Cardiac septum (tissue), 1 donor: Measurements from ENCODE around the gene STIM2. TPM values are rescaled to one million over a fixed set of nuclear protein-coding genes. Genes with fewer than 3 reads are reported as not detected.
"Not testable (repeated sequence)": the region's sequence is repeated elsewhere in the genome, so short reads cannot be mapped to it uniquely, and the experiment has no call there.

Experiments
- DNase-seq: peaks from one replicate; pipeline ENCODE4 v3.0.0-alpha.2; 2020; ENCODE audit warnings: low spot score
- intact Hi-C: fragments of 100-400 bp; cut with DNase I; formaldehyde crosslinking; loops from one replicate; pipeline ENCODE4 v1.14.0; 2022
- total RNA-seq: library from RNA; stranded (reverse); fragmentation: NEBNext Ultra II Directional; extraction: Animal tissue kit (Norgen Biotek cat#: 25700); gene quantifications from one replicate; pipeline ENCODE4 v1.2.1, GENCODE V29; 2021
- donor health status: DM: no; HTN: no; CAD: no.

STIM2 gene
- total RNA-seq, 1 donor from 2014 or later, result 10.1 TPM

DNA sequence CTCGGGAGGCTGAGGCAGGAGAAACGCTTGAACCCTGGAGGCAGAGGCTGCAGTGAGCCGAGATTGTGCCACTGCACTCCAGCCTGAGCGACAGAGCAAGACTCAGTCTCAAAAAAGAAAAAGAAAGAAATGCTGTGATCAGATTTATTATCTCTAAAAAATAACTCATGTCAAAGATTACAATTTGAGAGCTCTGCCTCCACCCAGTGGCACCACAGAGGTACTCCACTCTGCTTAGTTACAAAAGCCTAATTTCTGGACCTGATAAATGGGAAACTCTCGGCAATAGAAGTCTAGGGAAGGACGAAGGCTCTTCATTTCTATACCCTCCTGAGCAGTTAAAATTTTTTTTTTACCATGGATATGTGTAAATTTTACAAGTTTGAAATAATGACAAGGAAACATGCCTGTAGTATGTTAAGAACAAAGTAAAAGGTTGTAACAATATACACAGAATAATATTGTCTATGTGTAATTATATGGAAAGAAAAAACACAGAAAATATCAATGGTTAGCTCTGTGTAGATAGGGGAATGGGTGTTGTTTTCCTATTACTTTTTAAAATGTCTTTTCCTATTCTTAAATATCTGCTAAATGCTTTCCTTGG lies 149.8 kb downstream of the STIM2 start:
- intact Hi-C loops, result no loop called here
- no peak for DNase-seq

GRCh38 chr4:27011401-27011800 lies 150.8 kb downstream of the STIM2 start:
- intact Hi-C loops, result no loop called here
- no peak for DNase-seq

DNA sequence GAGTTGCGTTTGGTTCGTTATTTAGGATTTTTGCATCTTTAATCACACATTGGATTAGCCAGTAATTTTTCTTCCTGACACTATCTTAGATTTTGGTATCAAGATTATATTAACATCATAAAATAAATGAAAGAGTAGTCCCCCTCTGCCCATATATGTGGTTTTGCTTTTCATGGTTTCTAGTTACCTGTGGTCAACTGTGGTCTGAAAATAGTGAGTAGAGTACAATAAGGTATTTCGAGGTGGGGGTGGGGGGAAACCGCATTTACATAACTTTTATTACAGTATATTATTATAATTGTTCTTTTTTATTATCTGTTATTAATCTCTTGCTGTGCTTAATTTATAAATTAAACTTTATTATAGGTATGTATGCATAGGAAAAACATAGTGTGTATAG lies 152.4 kb downstream of the STIM2 start:
- intact Hi-C loops, result no loop called here
- no peak for DNase-seq

- intact Hi-C loops, result no loop called here
- no peak for DNase-seq
Measured at GRCh38 chr4:27016551-27016950, 155.9 kb downstream of the STIM2 start.

GRCh38 chr4:27017623-27018022 lies 157.0 kb downstream of the STIM2 start:
- intact Hi-C loops, result no loop called here
- DNase-seq, result no peak

DNA sequence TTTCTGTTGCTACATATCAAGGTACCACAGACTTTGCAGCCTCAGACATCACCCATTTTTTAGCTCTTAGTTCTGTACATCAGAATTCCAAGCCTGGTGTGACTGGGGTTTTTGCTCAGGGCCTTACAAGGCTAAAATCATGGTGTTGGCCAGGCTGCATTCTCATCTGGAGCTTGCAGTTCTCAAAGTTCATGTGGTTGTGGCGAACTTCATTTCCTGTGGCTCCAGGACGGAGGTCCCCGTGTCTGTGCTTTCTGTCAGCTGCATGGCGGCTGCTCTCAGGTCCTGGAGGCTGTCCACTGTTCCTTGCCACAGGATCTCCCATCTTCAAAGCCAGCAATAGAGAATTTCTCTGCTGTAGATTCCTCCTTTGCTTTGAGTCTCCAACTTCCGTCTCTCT lies 157.4 kb downstream of the STIM2 start:
- intact Hi-C loops, result no loop called here
- no peak for DNase-seq

DNA sequence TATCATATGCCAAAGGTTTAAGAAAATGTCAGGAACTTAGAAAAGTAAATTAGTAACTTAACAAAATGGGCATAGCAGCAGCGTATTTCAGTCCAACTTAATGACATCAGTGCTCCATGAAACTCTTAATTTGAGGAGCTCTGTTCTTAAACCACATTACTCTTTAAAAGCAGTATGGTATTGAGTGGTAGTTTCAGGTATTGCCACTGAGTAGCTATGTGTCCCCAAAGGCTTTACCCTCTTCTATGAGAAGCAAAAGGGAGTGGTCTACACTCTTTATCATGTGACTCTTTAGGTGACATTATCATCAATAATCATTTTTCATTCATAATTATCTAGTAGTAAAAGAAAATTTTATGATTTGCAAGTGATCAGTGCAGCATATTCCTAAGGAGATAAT lies 158.3 kb downstream of the STIM2 start:
- DNase-seq, result no peak
- intact Hi-C loops, result no loop called here

DNA sequence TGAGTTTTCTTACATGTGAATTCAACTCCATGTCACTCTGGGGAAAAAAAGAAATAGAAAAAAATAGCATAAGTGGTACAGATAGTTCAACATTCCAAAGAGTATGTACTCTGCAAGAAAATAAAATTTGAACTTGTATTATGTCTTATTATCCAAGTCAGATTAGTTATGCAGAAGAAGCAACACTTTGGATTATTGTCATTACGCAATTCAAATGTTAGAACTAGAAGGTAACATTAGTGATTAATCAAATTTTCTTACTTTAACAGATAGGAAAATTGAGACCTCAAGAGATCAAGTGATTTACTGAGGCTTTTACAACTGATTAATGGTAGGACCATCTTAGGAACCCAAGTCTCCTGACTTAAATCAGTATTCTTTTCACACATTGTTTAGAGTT lies 159.1 kb downstream of the STIM2 start:
- no peak for DNase-seq
- intact Hi-C loops, result no loop called here

- intact Hi-C loops, result no loop called here
- no peak for DNase-seq
Measured at GRCh38 chr4:27020203-27020602, 159.6 kb downstream of the STIM2 start.

GRCh38 chr4:27020603-27021002 lies 160.0 kb downstream of the STIM2 start:
- intact Hi-C loops, result no loop called here
- no peak for DNase-seq

DNA sequence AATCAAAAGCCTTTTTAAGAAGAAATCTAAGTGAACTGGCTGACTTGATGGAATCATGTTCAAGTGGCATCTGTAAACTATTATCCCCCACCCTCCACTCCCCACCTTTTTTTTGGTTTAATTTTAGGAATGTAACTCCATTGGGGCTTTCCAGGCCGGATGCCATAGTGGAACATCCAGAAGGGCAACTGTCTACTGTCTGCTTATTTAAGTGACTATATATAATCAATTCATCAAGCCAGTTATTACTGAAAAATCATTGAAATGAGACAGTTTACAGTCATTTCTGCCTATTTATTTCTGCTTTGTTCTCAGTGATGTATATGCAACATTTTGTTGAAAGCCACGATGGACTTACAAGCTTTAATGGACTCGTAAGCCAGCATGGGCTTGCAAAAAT lies 162.3 kb downstream of the STIM2 start:
- no peak for DNase-seq
- intact Hi-C loops, result no loop called here

DNA sequence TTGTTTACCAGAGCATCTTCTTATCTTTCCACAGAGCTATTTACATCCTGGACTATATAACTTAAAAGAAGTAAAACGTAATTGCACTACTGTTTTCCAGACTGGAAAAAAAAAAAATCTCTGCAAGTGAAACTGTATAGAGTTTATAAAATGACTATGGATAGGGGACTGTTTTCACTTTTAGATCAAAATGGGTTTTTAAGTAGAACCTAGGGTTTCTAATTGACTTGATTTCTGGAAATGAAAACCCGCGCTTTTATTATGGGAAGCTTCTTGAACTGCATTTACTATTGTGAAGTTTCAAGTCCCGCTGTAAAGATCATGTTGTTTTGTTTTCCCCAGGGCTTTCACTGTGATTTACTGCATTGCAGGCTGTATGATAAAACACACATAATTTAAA lies 162.7 kb downstream of the STIM2 start:
- DNase-seq, result no peak
- intact Hi-C loops, result no loop called here

DNA sequence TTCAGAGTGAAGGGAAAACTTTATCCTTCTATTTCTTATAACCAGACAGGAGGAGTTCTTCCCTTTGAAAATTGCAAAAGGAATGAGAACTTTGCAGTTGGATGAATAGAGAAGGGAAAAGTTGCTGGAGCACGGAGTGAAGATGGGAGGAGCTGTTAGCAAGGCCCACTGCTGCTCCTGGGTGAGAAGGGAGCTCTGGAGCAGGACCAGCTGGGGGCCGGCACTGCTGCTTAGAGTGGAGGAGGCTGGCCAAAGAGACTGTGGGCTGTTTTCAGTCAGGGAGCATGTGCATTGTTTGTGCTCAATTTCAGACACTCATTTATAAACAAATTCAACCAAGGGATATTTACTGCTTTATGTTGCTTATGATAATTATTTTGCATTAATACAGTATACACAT lies 164.2 kb downstream of the STIM2 start:
- DNase-seq, result no peak
- intact Hi-C loops, result no loop called here

DNA sequence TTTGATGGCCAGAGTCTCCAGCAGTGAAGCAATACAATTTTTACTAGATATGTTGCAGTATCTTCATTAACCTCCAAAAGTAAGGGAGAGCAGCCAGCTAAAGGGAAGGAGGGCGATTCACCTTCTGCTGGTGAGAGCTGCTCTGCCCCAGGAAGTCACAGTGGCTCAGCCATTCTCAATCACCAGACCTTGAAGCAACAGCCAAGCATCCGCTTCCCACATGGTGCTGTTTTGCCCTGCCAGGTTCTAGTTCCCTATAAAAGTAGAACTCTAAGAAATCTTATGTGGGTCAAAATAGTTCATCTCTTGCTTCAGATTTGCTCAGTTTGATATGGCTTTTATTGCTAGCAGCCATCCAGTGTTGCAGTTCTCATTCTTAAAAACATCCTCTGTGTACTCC lies 166.8 kb downstream of the STIM2 start:
- intact Hi-C loops, result no loop called here
- DNase-seq, result no peak

- intact Hi-C loops, DNase-seq: not testable (repeated sequence)
Measured at GRCh38 chr4:27035127-27035526, 174.5 kb downstream of the STIM2 start.

DNA sequence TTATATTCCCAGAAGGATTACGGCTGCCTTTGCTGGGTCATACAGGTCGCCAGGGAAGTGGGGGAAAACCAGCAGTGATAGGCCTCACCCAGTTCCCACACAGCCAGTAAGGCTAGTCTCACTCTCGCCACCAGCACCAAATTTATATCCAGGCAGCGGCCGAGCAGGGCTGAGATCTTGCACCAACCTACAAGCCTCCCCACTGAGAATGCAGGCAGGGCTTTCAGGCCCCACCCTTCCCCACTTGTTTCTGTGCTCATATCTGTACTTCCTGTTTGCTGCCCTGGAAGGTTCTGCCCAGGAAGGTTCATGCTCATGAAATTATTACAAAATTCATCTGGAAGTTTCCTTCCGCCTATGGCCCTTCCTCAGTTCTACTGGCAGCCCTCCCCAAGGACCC lies 179.7 kb downstream of the STIM2 start:
- intact Hi-C loops, result no loop called here
- no peak for DNase-seq

DNA sequence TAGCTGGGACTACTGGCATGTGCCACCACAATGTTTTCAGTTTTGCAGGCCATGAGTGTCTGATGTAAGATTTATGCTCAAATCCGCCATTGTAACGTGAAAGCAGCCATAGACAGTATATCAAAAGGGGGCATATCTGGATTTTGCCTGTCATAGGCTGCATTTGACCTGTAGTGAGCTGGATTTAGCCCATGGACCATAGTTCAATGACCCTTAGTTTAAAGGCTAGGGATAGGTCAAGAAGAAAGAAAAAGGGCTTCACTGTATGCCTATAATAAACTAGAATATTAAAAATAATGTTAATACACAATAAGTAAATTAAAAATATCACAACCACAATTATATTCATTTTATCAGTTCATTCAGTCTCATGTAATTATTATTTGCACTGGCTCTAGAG lies 181.8 kb downstream of the STIM2 start:
- intact Hi-C loops, result no loop called here
- no peak for DNase-seq

DNA sequence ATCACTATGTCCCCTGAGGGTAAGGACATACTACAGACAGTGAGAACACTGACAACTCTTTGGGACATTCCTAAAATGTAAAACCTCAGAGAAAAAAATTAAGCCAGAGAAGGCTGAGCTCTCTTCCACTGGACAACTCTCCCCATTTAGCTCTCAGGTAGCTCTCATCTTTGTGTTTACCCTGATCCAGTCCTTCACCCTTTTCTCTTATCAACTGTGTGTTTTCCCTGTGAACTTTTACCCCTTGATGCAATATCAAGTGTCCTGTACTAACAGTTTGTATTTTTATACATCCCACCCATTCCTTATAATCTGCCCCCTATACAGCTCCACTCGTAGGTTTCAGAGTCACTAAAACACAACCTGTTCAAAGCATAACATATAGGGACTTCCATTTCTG lies 182.6 kb downstream of the STIM2 start:
- intact Hi-C loops, result no loop called here
- no peak for DNase-seq

DNA sequence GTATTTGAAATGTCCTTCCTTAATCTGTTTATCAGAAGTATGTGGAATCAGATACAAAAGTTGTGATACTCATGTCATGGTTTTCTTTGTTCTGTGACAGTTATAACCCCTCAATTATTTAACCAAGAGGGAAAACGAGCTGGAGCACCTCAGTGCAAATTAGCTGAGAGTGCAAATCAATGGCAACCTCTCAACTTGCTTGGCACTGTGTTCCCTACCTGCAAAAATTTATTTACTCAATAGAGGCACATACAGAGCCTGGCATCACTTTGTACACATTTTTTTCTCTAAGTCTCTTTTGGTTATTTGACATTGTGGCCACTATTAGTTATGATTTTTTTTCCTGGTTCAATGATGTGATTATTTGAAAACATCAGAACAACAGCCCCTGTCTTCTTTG lies 186.2 kb downstream of the STIM2 start:
- DNase-seq, result no peak
- intact Hi-C loops, result no loop called here

DNA sequence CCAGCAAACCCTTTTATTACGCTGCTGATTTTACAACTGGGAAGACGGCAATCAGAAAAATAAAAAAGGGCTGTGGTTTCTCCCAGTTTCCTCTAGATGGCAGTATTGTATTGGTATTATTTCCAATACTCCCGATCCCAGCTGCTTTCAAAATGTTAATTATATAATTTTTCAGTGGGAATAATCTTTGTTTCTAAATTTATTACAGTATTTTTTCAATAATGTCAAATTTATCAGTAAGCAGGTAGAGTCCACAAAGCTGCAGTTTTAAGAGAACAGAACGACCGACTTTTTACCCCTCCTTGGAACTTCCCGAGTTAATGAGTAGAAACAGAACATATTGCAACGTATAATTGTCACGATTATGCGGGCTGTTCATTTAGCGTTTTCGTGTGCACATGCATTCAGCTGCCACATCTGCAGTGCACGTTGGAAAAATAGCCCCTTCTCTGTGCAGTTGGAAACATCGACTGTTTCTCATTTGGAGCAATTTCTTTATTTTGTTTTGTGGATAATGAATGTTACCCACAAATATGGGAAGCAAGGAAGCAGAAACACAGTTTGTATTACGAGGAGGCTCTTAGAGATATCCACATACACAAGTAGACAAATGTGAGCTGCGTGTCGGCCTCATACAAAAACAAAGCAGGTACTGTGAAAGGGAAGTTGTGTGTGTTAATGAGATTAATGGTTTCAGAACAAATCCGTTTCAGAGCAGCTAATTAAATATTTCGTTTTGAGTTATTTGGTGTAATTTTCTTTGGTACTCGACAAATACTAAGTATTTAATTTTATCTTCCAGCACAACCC lies 188.0 kb downstream of the STIM2 start:
- intact Hi-C loops, result no loop called here
- DNase-seq, result no peak

DNA sequence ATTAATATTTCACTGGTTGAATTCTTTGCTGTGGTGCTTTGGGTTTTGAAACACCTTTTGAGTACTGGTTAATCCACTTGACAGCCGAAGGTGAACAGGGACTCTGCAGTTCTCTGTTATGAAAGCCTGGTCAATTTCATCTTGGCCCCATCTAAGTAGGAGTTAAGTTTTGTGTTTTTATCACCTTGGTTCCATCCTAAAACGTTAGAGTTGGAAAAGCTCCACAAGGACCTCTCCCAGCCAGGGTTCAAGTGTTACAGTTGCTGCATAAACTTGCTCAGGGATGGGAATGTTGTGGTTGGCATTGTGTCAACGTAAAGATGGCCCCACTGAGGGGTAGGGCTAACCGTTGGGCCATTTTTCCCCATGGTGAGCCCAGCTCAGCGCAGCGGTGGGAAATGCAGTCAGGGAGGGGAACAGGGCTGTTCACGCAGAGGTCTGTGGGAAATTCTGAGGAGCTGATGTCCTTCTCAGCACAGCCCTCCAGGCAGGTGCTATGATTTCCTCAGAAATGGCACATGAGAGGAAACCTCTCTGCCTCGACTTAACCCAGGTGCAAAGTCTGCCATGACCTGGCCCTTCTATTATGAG lies 188.7 kb downstream of the STIM2 start:
- no peak for DNase-seq
- intact Hi-C loops, result no loop called here
